CD4-positive, alpha-beta T cell (primary cell): Measurements from ENCODE around the gene YIPF7. TPM values are rescaled to one million over a fixed set of nuclear protein-coding genes. Genes with fewer than 3 reads are reported as not detected.
A peak's percentile ranks its signal among the peaks of the same experiment; 100 is the strongest.

Source experiments
- ATAC-seq: fragments of 200-7000 bp; cut with Tn5 transposase; one replicate; pipeline ENCODE4 v1.10.0; 2022; ENCODE audit warnings: mild to moderate bottlenecking; ENCODE audit not compliant: poor library complexity
- CTCF ChIA-PET: fragments of 350-600 bp; sonication (Branson Sonifier 250); formaldehyde crosslinking; loops from one replicate; lab custom pipeline; 2021; ENCODE audit warnings: antibody characterized with exemption, inconsistent platforms; lab: Charles Lee
- POLR2A ChIA-PET: fragments of 350-600 bp; sonication (Branson Sonifier 250); formaldehyde crosslinking; loops from one replicate; lab custom pipeline; 2021; ENCODE audit warnings: antibody characterized with exemption, inconsistent platforms; lab: Charles Lee
- DNase-seq, 14 experiments: peaks; one replicate each; pipeline ENCODE4 v3.0.0-alpha.2; 2013 to 2020; ENCODE audit warnings: mixed read lengths in 2 of 14
- H3K27ac ChIP-seq, 2 donors: one replicate each; pipeline versions ENCODE4 v1.5.1 to v1.7.0; 2013; ENCODE audit warnings: low read length in 2 of 2, low read depth in 1 of 2, mild to moderate bottlenecking in 1 of 2
- H3K27me3 ChIP-seq, 2 experiments: 1 replicate in 1 of 2; 2 replicates in 1 of 2; pipeline versions ENCODE4 v1.6.1 to v1.7.0; 2013; ENCODE audit warnings: low read length in 2 of 2, control low read depth in 1 of 2, mild to moderate bottlenecking in 1 of 2, moderate library complexity in 1 of 2; ENCODE audit not compliant: insufficient read depth in 2 of 2, control insufficient read depth in 1 of 2
- H3K36me3 ChIP-seq: one replicate; pipeline ENCODE4 v1.6.1; 2013; ENCODE audit warnings: low read length, control low read depth; ENCODE audit not compliant: insufficient read depth
- H3K4me1 ChIP-seq: one replicate; pipeline ENCODE4 v1.6.1; 2013; ENCODE audit warnings: low read length, control low read depth; ENCODE audit not compliant: insufficient read depth
- H3K4me3 ChIP-seq: one replicate; pipeline ENCODE4 v1.5.1; 2013; ENCODE audit warnings: mild to moderate bottlenecking, low read length, moderate library complexity
- H3K9me3 ChIP-seq, 2 experiments: 1 replicate in 1 of 2; 2 replicates in 1 of 2; pipeline versions ENCODE4 v1.6.1 to v1.7.0; 2013; ENCODE audit warnings: low read length in 2 of 2, mild to moderate bottlenecking in 2 of 2, control low read depth in 1 of 2, moderate library complexity in 1 of 2; ENCODE audit not compliant: control insufficient read depth in 1 of 2, insufficient read depth in 1 of 2
- H3K27ac Mint-ChIP-seq: one replicate; pipeline ENCODE4 v1.8.0; 2020; ENCODE audit warnings: mixed read lengths
- H3K27me3 Mint-ChIP-seq: one replicate; pipeline ENCODE4 v1.8.0; 2021; ENCODE audit warnings: mixed read lengths
- H3K36me3 Mint-ChIP-seq: one replicate; pipeline ENCODE4 v1.8.0; 2021; ENCODE audit warnings: low read depth, mixed read lengths
- H3K4me1 Mint-ChIP-seq: one replicate; pipeline ENCODE4 v1.8.0; 2021; ENCODE audit warnings: low read depth, mixed read lengths
- H3K4me3 Mint-ChIP-seq: one replicate; pipeline ENCODE4 v1.8.0; 2020; ENCODE audit warnings: mild to moderate bottlenecking, mixed read lengths
- H3K9me3 Mint-ChIP-seq: one replicate; pipeline ENCODE4 v1.8.0; 2020; ENCODE audit warnings: mixed read lengths
- CTCF ChIP-seq: fragments of 200-600 bp; IDR thresholded peaks from one replicate; pipeline ENCODE4 v1.8.0; 2022; ENCODE audit warnings: antibody characterized with exemption, mild to moderate bottlenecking
- intact Hi-C, 2 experiments: fragments of 100-400 bp; cut with DNase I in 1 of 2; cut with micrococcal nuclease in 1 of 2; formaldehyde crosslinking; loops; one replicate each; pipeline versions ENCODE4 v1.15.1 to v1.9.0; 2023 to 2025; cut with DNase I, micrococcal nuclease
- total RNA-seq, 174 experiments: library from RNA in 2 of 174; stranded (reverse) in 2 of 174; gene quantifications; one replicate each; pipeline ENCODE4 v1.2.3 and lab custom pipeline; 2021 to 2026

YIPF7 gene
- total RNA-seq, 2 experiments from 2014 or later: not detected

- ChIA-PET POLR2A (no interaction called here), CTCF (no interaction called here)
- Mint-ChIP-seq H3K27ac (peak overlapping the region; percentile 5), H3K27me3 (no peaks in the 10 kb centered on the region), H3K4me3 (no peak overlapping the region), H3K36me3 (peaks cover 84% of the 10 kb centered on the region), H3K4me1 (peaks cover 41% of the 10 kb centered on the region), H3K9me3 (no peaks in the 10 kb centered on the region)
- DNase-seq (no peak), ATAC-seq (no peak)
- Histone ChIP-seq H3K4me1 (no peaks in the 10 kb centered on the region), H3K27me3 (no peaks in the 10 kb centered on the region), H3K9me3 (no peaks in the 10 kb centered on the region), H3K4me3 (no peak overlapping the region), H3K27ac (no peak overlapping the region), H3K36me3 (peaks cover 71% of the 10 kb centered on the region)
- TF ChIP-seq CTCF: no peak
- intact Hi-C loops: no loop called here
Observed at GRCh38 chr4:44684648-44685047, 33.2 kb upstream of the YIPF7 start.

GRCh38 chr4:44679060-44679459 is 27.6 kb upstream of the YIPF7 start:
- no peak for ATAC-seq

More at GRCh38 chr4:44679060-44679459, 27.6 kb upstream of the YIPF7 start:
- peak in 2 of 14 experiments; percentile 15 to 21 for DNase-seq
- no peaks in the 10 kb centered on the region for H3K27me3 ChIP-seq
- Mint-ChIP-seq H3K4me1 (peaks cover 43% of the 10 kb centered on the region), H3K4me3 (peak overlapping the region; percentile 99), H3K36me3 (peaks cover 45% of the 10 kb centered on the region), H3K27ac (peak overlapping the region; percentile 100), H3K27me3 (no peaks in the 10 kb centered on the region), H3K9me3 (no peaks in the 10 kb centered on the region)
- CTCF ChIA-PET: interaction anchor here (1.1 kb wide), 1 partner anchor 46 kb away, joined by 3 read pairs; no protein-coding TSS in a partner anchor
- TF ChIP-seq CTCF: no peak
- peak overlapping the region; percentile 92 to 95 for H3K27ac ChIP-seq
- POLR2A ChIA-PET: interaction anchor here (1.0 to 3.9 kb wide), 5 partner anchors 15 to 48 kb away, joined by 3 to 76 read pairs (median 9); partner anchors contain the start of gene GNPDA2
- H3K4me3 ChIP-seq: peak overlapping the region; percentile 84
- peaks cover 7% of the 10 kb centered on the region for H3K4me1 ChIP-seq
- H3K9me3 ChIP-seq: no peaks in the 10 kb centered on the region
- H3K36me3 ChIP-seq: peaks cover 27% of the 10 kb centered on the region
- intact Hi-C loops: loop anchor here in 1 of 2 experiments (5.0 kb wide), 1 partner anchor 48 kb away; the partner anchor contains the start of gene GNPDA2
